Measurements from ENCODE around the gene TSGA10IP. TPM values are rescaled to one million over a fixed set of nuclear protein-coding genes. Genes with fewer than 3 reads are reported as not detected.

TSGA10IP gene
- total and polyA plus RNA-seq, 2 experiments from 2014 or later, result not detected

DNA sequence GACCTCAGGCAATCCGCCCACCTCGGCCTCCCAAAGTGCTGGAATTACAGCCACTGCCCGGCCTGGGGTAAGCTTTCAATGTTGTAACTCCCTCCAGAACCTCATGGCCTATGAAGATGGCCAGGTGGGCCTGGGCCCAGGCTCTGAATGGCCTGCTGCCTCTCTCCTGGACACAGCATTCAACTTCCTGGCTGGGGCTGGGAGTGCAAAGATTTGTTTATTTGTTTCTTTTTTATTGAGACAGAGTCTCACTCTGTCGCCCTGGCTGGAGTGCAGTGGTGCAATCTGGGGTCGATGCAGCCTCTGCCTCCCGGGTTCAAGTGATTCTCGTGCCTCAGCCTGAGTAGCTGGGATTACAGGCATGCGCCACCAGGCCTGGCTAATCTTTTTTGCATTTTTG is 513 bp upstream of the TSGA10IP start:
- no peak for TF ChIP-seq EZH2phosphoT487 (IDR thresholded peaks at IDR 0.05; ENCODE audit: insufficient read depth, low read depth)
- no peak for TF ChIP-seq EZH2 (IDR thresholded peaks at IDR 0.05; ENCODE audit: insufficient read depth, poor library complexity, severe bottlenecking)

GRCh38 chr11:65945941-65946558 is 770 bp downstream of the TSGA10IP start:
- DNase-seq, result no peak
- Histone ChIP-seq H3K79me2 (ENCODE audit: insufficient read depth) (no peaks in the 10 kb centered on the region), H4K20me1 (ENCODE audit: insufficient read depth) (no peaks in the 10 kb centered on the region), H3F3A (ENCODE audit: insufficient read depth) (peaks cover 13% of the 10 kb centered on the region), H3K9ac (no peak overlapping the region), H3K9me2 (ENCODE audit: insufficient read depth) (no peaks in the 10 kb centered on the region), H3K9me3 (ENCODE audit: low read depth) (no peaks in the 10 kb centered on the region), H2AFZ (no peak overlapping the region), H3K27ac (no peak overlapping the region), H3K4me1 (ENCODE audit: insufficient read depth) (peaks cover 12% of the 10 kb centered on the region), H3K27me3 (replicated peaks; ENCODE audit: insufficient read depth) (no peaks in the 10 kb centered on the region), H3K4me2 (ENCODE audit: unreplicated experiment) (no peak overlapping the region), H3K4me3 (no peak overlapping the region), H3K36me3 (ENCODE audit: low read depth) (no peaks in the 10 kb centered on the region)
- 86 to 89% methylated on average over 11 of the region's 11 CpGs for WGBS, 2 experiments (ENCODE audit: low coverage in 1 of 2, low lambda C conversion rate in 2 of 2, missing lambda C conversion rate in 2 of 2)
- TF ChIP-seq EZH2 (IDR thresholded peaks at IDR 0.05; ENCODE audit: insufficient read depth, poor library complexity, severe bottlenecking) (no peak), EZH2phosphoT487 (IDR thresholded peaks at IDR 0.05; ENCODE audit: insufficient read depth, low read depth) (no peak)
- in situ Hi-C loops (cut with MboI), result no loop called here

More for the DNA sequence above, 513 bp upstream of the TSGA10IP start:
- H2AFZ ChIP-seq, result no peak overlapping the region
- no peaks in the 10 kb centered on the region for H3K9me3 ChIP-seq (ENCODE audit: low read depth)
- H3K4me3 ChIP-seq, result no peak overlapping the region
- H3K9me2 ChIP-seq (ENCODE audit: insufficient read depth), result no peaks in the 10 kb centered on the region
- H3F3A ChIP-seq (ENCODE audit: insufficient read depth), result peaks cover 24% of the 10 kb centered on the region
- 67 to 77% methylated on average over 8 of the region's 8 CpGs for WGBS, 2 experiments (ENCODE audit: low coverage in 1 of 2, low lambda C conversion rate in 2 of 2, missing lambda C conversion rate in 2 of 2)
- no peaks in the 10 kb centered on the region for H4K20me1 ChIP-seq (ENCODE audit: insufficient read depth)
- no peak overlapping the region for H3K4me2 ChIP-seq (ENCODE audit: unreplicated experiment)
- H3K27me3 ChIP-seq (replicated peaks; ENCODE audit: insufficient read depth), result no peaks in the 10 kb centered on the region
- no peak for DNase-seq
- no peaks in the 10 kb centered on the region for H3K36me3 ChIP-seq (ENCODE audit: low read depth)
- H3K9ac ChIP-seq, result no peak overlapping the region
- H3K79me2 ChIP-seq (ENCODE audit: insufficient read depth), result no peaks in the 10 kb centered on the region
- peaks cover 22% of the 10 kb centered on the region for H3K4me1 ChIP-seq (ENCODE audit: insufficient read depth)
- H3K27ac ChIP-seq, result no peak overlapping the region
- in situ Hi-C loops (cut with MboI), result no loop called here

GRCh38 chr11:65946655-65947054 is 1.4 kb downstream of the TSGA10IP start:
- Histone ChIP-seq H3K9me3 (ENCODE audit: low read depth) (no peaks in the 10 kb centered on the region), H3K4me2 (ENCODE audit: unreplicated experiment) (no peak overlapping the region), H3K27ac (no peak overlapping the region), H2AFZ (no peak overlapping the region), H3K79me2 (ENCODE audit: insufficient read depth) (no peaks in the 10 kb centered on the region), H4K20me1 (ENCODE audit: insufficient read depth) (no peaks in the 10 kb centered on the region), H3K9me2 (ENCODE audit: insufficient read depth) (no peaks in the 10 kb centered on the region), H3K27me3 (replicated peaks; ENCODE audit: insufficient read depth) (no peaks in the 10 kb centered on the region), H3K36me3 (ENCODE audit: low read depth) (no peaks in the 10 kb centered on the region), H3K4me1 (ENCODE audit: insufficient read depth) (peaks cover 9% of the 10 kb centered on the region), H3F3A (ENCODE audit: insufficient read depth) (peaks cover 7% of the 10 kb centered on the region; the same call in 1 of the 2 replicates), H3K9ac (no peak overlapping the region), H3K4me3 (no peak overlapping the region)
- TF ChIP-seq EZH2 (IDR thresholded peaks at IDR 0.05; ENCODE audit: insufficient read depth, poor library complexity, severe bottlenecking) (no peak), EZH2phosphoT487 (IDR thresholded peaks at IDR 0.05; ENCODE audit: insufficient read depth, low read depth) (no peak)
- no peak for DNase-seq
- in situ Hi-C loops (cut with MboI), result no loop called here
- WGBS, 2 experiments (ENCODE audit: low coverage in 1 of 2, low lambda C conversion rate in 2 of 2, missing lambda C conversion rate in 2 of 2), result 71 to 86% methylated on average over 4 of the region's 4 CpGs

DNA sequence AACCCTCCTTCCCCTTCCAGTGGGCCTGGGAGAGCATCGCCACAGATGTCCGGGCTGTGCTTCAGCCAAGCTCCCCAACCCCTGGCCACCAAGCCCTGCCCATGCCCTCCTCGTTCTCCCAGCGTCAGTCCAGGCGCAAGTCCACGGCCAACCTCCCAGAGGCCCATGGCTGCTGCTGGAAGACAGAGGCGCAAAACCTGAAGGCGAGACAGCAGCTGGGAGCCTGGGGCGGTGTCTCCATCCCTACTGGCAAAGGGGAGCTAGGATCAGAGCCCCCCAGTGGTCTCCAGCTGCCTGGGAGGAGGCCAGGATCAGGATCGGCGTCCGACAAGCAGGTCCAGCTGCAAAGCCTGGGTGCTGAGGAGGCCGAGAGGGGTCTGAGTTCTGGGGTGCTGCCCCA is 1.9 kb downstream of the TSGA10IP start:
- H3K9me2 ChIP-seq (ENCODE audit: insufficient read depth), result no peaks in the 10 kb centered on the region
- 77 to 83% methylated on average over 13 of the region's 13 CpGs for WGBS, 2 experiments (ENCODE audit: low coverage in 1 of 2, low lambda C conversion rate in 2 of 2, missing lambda C conversion rate in 2 of 2)

More for the DNA sequence above, 1.9 kb downstream of the TSGA10IP start:
- H3K9ac ChIP-seq, result no peak overlapping the region
- no peak overlapping the region for H3K4me3 ChIP-seq
- H3K4me2 ChIP-seq (ENCODE audit: unreplicated experiment), result no peak overlapping the region
- no peak overlapping the region for H2AFZ ChIP-seq
- no peaks in the 10 kb centered on the region for H3K79me2 ChIP-seq (ENCODE audit: insufficient read depth)
- H3F3A ChIP-seq (ENCODE audit: insufficient read depth), result 0 out of 2 replicates have a peak, but pooled peaks cover 3% of the 10 kb centered on the region
- H3K27ac ChIP-seq, result no peak overlapping the region
- no peaks in the 10 kb centered on the region for H4K20me1 ChIP-seq (ENCODE audit: insufficient read depth)
- H3K9me3 ChIP-seq (ENCODE audit: low read depth), result no peaks in the 10 kb centered on the region
- no peak for TF ChIP-seq EZH2phosphoT487 (IDR thresholded peaks at IDR 0.05; ENCODE audit: insufficient read depth, low read depth)
- TF ChIP-seq EZH2 (IDR thresholded peaks at IDR 0.05; ENCODE audit: insufficient read depth, poor library complexity, severe bottlenecking), result no peak
- no peaks in the 10 kb centered on the region for H3K36me3 ChIP-seq (ENCODE audit: low read depth)
- DNase-seq, result no peak
- no peaks in the 10 kb centered on the region for H3K27me3 ChIP-seq (replicated peaks; ENCODE audit: insufficient read depth)
- in situ Hi-C loops (cut with MboI), result no loop called here
- peaks cover 4% of the 10 kb centered on the region; the same call in 1 of the 2 replicates for H3K4me1 ChIP-seq (ENCODE audit: insufficient read depth)

Measured in GM23248 (cell line).